PC-9 (cell line): ENCODE measurements around the gene COMMD1. TPM values are rescaled to one million over a fixed set of nuclear protein-coding genes. Genes with fewer than 3 reads are reported as not detected.

Source experiments
- BruUV-seq: library from RNA; stranded (reverse); fragments of 400-500 nt; replicated peaks from 2 replicates; lab custom pipeline; 2021; lab: Mats Ljungman, UMichigan
- CTCF ChIA-PET: fragments of 300-600 bp; sonication (Branson Sonifier 250); formaldehyde crosslinking; loops from one replicate; lab custom pipeline; 2022; ENCODE audit warnings: antibody characterized with exemption; lab: Charles Lee
- POLR2A ChIA-PET: fragments of 300-600 bp; sonication (Branson Sonifier 250); formaldehyde crosslinking; loops from one replicate; lab custom pipeline; 2022; ENCODE audit warnings: antibody characterized with exemption; ENCODE audit not compliant: unreplicated experiment; lab: Charles Lee
- DNase-seq, 2 experiments: peaks; one replicate each; pipeline versions ENCODE4 v3.0.0 to v3.0.0-alpha.2; 2015 to 2022; ENCODE audit warnings: mixed read lengths in 1 of 2
- H2AFZ ChIP-seq: fragments of 200-600 bp; sonication (generic); 2 replicates; pipeline ENCODE4 v1.8.1; 2017; ENCODE audit warnings: antibody characterized with exemption
- H3F3A ChIP-seq: fragments of 200-600 bp; sonication (generic); 2 replicates; pipeline ENCODE4 v1.8.1; 2017; ENCODE audit warnings: antibody characterized with exemption, mild to moderate bottlenecking, low read depth; ENCODE audit not compliant: insufficient read depth
- H3K27ac ChIP-seq: fragments of 200-600 bp; sonication (generic); 2 replicates; pipeline ENCODE4 v1.6.1; 2016; ENCODE audit warnings: mixed run types
- H3K27me3 ChIP-seq: fragments of 200-600 bp; sonication (generic); 2 replicates; pipeline ENCODE4 v1.6.1; 2016; ENCODE audit warnings: low read depth, mixed run types; ENCODE audit not compliant: insufficient read depth
- H3K36me3 ChIP-seq: fragments of 200-600 bp; sonication (generic); 2 replicates; pipeline ENCODE4 v1.6.1; 2016; ENCODE audit warnings: low read depth, mixed run types
- H3K4me1 ChIP-seq: fragments of 200-600 bp; sonication (generic); replicated peaks from 2 replicates; pipeline ENCODE4 v1.6.1; 2016; ENCODE audit warnings: mixed run types; ENCODE audit not compliant: insufficient read depth
- H3K4me2 ChIP-seq: fragments of 200-600 bp; sonication (generic); 2 replicates; pipeline ENCODE4 v1.6.1; 2017; ENCODE audit warnings: mixed run types
- H3K4me3 ChIP-seq: fragments of 200-600 bp; sonication (generic); 2 replicates; pipeline ENCODE4 v1.6.1; 2016; ENCODE audit warnings: mixed run types
- H3K79me2 ChIP-seq: fragments of 200-600 bp; sonication (generic); 2 replicates; pipeline ENCODE4 v1.6.1; 2017; ENCODE audit warnings: low read depth, mixed run types
- H3K9me2 ChIP-seq: fragments of 200-600 bp; sonication (generic); 2 replicates; pipeline ENCODE4 v1.8.1; 2017; ENCODE audit warnings: mild to moderate bottlenecking; ENCODE audit not compliant: insufficient read depth
- H3K9me3 ChIP-seq: fragments of 200-600 bp; sonication (generic); 2 replicates; pipeline ENCODE4 v1.8.1; 2016; ENCODE audit warnings: low read depth; ENCODE audit not compliant: insufficient read depth
- H4K20me1 ChIP-seq: fragments of 200-600 bp; sonication (generic); 2 replicates; pipeline ENCODE4 v1.8.1; 2017; ENCODE audit not compliant: insufficient read depth
- EZH2 ChIP-seq: fragments of 200-600 bp; sonication (generic); IDR thresholded peaks from 2 replicates; pipeline ENCODE4 v1.8.0; 2017; ENCODE audit warnings: antibody characterized with exemption, low read depth
- intact Hi-C: fragments of 100-400 bp; cut with micrococcal nuclease; formaldehyde crosslinking; loops from one replicate; pipeline ENCODE4 v1.10.0; 2022; ENCODE audit not compliant: unreplicated experiment
- total RNA-seq: library from RNA; stranded (reverse); gene quantifications from 2 replicates; pipeline ENCODE4 v1.2.3, GENCODE V29; 2021
- TF ChIP-seq, protein P1 (sequence below): fragments of 200-600 bp; sonication (generic); conservative IDR thresholded peaks from 2 replicates; pipeline ENCODE4 v1.6.1; 2017; ENCODE audit warnings: mixed run types, antibody characterized with exemption, mild to moderate bottlenecking, moderate library complexity

The COMMD1 gene
- total RNA-seq, 1 experiment from 2014 or later = 16.3 TPM

- BruUV-seq = no TSS peak
- H3K4me1 ChIP-seq = peaks cover 9% of the 10 kb centered on the region; the same call in 1 of the 2 replicates
- TF ChIP-seq EZH2 = no peak
- TF ChIP-seq, protein P1, sequence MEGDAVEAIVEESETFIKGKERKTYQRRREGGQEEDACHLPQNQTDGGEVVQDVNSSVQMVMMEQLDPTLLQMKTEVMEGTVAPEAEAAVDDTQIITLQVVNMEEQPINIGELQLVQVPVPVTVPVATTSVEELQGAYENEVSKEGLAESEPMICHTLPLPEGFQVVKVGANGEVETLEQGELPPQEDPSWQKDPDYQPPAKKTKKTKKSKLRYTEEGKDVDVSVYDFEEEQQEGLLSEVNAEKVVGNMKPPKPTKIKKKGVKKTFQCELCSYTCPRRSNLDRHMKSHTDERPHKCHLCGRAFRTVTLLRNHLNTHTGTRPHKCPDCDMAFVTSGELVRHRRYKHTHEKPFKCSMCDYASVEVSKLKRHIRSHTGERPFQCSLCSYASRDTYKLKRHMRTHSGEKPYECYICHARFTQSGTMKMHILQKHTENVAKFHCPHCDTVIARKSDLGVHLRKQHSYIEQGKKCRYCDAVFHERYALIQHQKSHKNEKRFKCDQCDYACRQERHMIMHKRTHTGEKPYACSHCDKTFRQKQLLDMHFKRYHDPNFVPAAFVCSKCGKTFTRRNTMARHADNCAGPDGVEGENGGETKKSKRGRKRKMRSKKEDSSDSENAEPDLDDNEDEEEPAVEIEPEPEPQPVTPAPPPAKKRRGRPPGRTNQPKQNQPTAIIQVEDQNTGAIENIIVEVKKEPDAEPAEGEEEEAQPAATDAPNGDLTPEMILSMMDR = no peak
- H3F3A ChIP-seq = no peaks in the 10 kb centered on the region
- CTCF ChIA-PET = no interaction called here
- H3K4me2 ChIP-seq = no peak overlapping the region
- H3K9me2 ChIP-seq = no peaks in the 10 kb centered on the region
- H3K9me3 ChIP-seq = no peaks in the 10 kb centered on the region
- POLR2A ChIA-PET = no interaction called here
- H3K27me3 ChIP-seq = no peaks in the 10 kb centered on the region
- no peak for DNase-seq
- intact Hi-C loops = no loop called here
- H3K4me3 ChIP-seq = no peak overlapping the region
- no peak overlapping the region for H3K27ac ChIP-seq
- H2AFZ ChIP-seq = no peak overlapping the region
- no peaks in the 10 kb centered on the region for H4K20me1 ChIP-seq
- H3K36me3 ChIP-seq = no peaks in the 10 kb centered on the region
- H3K79me2 ChIP-seq = no peaks in the 10 kb centered on the region
These were observed 37.8 kb downstream of the COMMD1 start for GRCh38 chr2:61943251-61943650.

GRCh38 chr2:61946666-61947065 lies 41.2 kb downstream of the COMMD1 start:
- TF ChIP-seq EZH2 = no peak
- TF ChIP-seq, protein P1 = no peak
- no peaks in the 10 kb centered on the region for H3K36me3 ChIP-seq
- H4K20me1 ChIP-seq = no peaks in the 10 kb centered on the region
- ChIA-PET CTCF (no interaction called here), POLR2A (no interaction called here)
- H3K27ac ChIP-seq = no peak overlapping the region
- H2AFZ ChIP-seq = no peak overlapping the region
- no TSS peak for BruUV-seq
- DNase-seq = no peak
- 0 out of 2 replicates have a peak, but pooled peaks cover 2% of the 10 kb centered on the region for H3K9me3 ChIP-seq
- no peaks in the 10 kb centered on the region for H3K9me2 ChIP-seq
- no peaks in the 10 kb centered on the region for H3K79me2 ChIP-seq
- H3F3A ChIP-seq = no peaks in the 10 kb centered on the region
- peaks cover 9% of the 10 kb centered on the region; the same call in 1 of the 2 replicates for H3K4me1 ChIP-seq
- intact Hi-C loops = no loop called here
- H3K4me2 ChIP-seq = no peak overlapping the region
- H3K4me3 ChIP-seq = no peak overlapping the region
- no peaks in the 10 kb centered on the region for H3K27me3 ChIP-seq

- ChIA-PET CTCF (interaction anchor here (0.5 kb wide), 1 partner anchor 29 kb away, joined by 5 read pairs; no protein-coding TSS in a partner anchor), POLR2A (no interaction called here)
- Histone ChIP-seq H3K9me2 (no peaks in the 10 kb centered on the region), H3K4me2 (no peak overlapping the region), H3F3A (no peaks in the 10 kb centered on the region), H3K27me3 (no peaks in the 10 kb centered on the region), H3K27ac (no peak overlapping the region), H2AFZ (no peak overlapping the region), H3K9me3 (peaks cover 11% of the 10 kb centered on the region; the same call in 1 of the 2 replicates), H3K4me3 (no peak overlapping the region), H3K4me1 (peaks cover 9% of the 10 kb centered on the region; the same call in 1 of the 2 replicates), H3K79me2 (no peaks in the 10 kb centered on the region), H3K36me3 (no peaks in the 10 kb centered on the region), H4K20me1 (no peaks in the 10 kb centered on the region)
- TF ChIP-seq, protein P1 = no peak
- TF ChIP-seq EZH2 = no peak
- no TSS peak for BruUV-seq
- no peak for DNase-seq
- intact Hi-C loops = no loop called here
These were observed 43.4 kb downstream of the COMMD1 start for GRCh38 chr2:61948661-61949457.
